Measurements from ENCODE around the gene G6PD.
"Not testable (repeated sequence)": the region's sequence is repeated elsewhere in the genome, so short reads cannot be mapped to it uniquely, and the experiment has no call there.

Gene G6PD

DNA sequence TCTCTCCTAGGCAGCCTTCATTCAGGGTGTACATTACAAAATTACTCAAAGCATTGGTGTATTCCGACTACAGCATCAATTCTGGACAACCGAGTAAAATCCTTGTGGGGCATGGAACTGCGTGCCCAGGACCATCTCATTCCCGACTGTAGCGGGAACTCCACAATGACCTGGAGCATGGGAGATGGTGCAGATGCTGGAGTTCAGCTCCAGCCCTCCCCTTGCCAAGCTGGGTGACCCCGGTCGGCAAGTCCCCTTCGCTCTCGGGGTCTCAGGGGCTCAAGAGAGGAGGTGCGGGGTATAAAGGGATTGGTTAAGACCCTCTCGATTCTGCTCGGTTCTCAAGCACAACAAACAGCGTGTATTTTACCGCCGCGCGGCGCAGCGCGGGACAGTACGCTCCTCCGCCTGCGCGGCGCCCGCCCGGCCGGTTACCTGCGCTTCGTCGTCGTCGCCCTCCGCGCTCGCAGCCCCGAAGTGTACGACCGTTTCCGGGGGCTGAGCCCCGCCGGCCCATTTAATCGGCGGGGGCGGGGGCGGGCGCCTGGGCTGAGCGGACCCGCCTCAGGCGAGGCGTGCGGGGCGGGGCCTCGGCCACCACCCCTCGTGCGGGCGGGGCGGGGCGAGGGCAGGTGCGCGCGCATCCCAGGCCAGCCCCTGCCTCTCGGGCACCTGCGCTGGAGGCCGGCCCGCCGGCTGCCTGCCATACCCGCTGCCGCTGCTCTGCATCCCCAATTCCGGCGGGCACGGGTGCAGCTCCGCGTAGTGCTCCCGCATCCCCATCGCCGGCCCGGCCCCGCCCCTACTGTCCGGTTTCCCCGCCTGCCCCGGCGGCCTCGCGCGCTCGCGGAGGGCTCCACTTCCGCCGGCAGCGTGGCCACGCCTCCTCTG lies at the start of gene G6PD:
TSS of gene G6PD (minus strand) at position 493 of the 891 bp plus-strand sequence. CDS start 691 bp downstream, outside the sequence.
- H3K4me3 ChIP-seq (ENCODE audit: low read depth, low read length), result peak within 1 kb of the TSS; percentile 74

- no peak overlapping the region for H3K4me3 ChIP-seq (ENCODE audit: low read depth, low read length)
Observed at GRCh38 chrX:154595559-154596249, 49.1 kb upstream of the G6PD start.

DNA sequence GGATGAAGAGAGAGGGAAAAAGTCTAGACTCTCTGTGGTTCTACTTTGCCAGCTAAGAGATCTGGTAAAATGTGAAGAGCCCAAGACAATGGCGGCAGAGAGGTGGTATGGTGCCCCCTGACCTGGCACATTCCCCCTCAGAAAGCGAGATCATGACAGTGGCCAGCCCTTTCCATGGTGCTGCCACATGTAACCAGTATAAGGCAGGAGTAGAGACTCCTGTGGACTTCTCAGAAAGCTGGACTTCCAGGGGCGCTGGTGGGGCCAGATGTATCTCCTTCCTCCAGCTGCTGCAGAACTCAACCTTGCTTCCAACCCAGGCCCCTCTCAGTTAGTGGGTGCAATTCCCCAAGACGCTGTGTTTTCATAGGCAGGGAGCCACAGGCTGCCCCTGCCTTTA lies 47.8 kb upstream of the G6PD start:
- no peak overlapping the region for H3K4me3 ChIP-seq (ENCODE audit: low read depth, low read length)

- H3K4me3 ChIP-seq (ENCODE audit: low read depth, low read length), result no peak overlapping the region
Observed at GRCh38 chrX:154593201-154593600, 46.6 kb upstream of the G6PD start.

GRCh38 chrX:154592505-154592904 lies 45.9 kb upstream of the G6PD start:
- no peak overlapping the region for H3K4me3 ChIP-seq (ENCODE audit: low read depth, low read length)

GRCh38 chrX:154590415-154590814 lies 43.8 kb upstream of the G6PD start:
- H3K4me3 ChIP-seq (ENCODE audit: low read depth, low read length), result not testable (repeated sequence)

DNA sequence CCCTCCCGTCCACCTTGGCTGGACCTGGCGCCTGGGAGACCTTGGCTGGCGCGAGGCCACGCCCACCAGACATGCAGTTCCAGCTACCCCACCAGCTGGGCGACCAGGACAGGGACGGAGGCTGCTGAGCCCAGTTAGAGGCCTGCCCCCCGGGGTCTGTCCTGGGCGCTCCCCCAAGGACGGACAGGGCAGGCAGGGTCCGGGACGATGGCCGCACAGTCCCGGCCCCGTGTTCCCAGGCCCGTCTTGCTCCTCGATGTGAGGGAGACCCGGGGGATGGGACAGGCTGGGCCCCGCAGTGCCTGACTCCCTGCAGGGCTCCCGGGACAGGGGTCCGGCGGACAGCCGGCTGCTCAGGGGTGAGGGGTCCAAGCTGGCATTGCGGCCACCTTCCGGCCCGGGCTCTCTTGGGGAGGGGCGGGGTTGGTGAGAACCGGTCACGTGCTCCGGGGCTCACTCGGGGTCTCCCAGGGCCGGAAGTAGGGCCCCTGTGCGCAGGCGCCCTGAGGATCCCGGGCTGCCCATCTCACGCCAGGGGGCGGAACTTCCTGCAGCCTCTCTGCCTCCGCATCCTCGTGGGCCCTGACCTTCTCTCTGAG lies 38.0 kb upstream of the G6PD start, which contains the start of gene CTAG1A:
TSS of gene CTAG1A (plus strand) at position 549 of the 599 bp plus-strand sequence. CDS start 74 bp downstream, outside the sequence.
- not testable (repeated sequence) for H3K4me3 ChIP-seq (ENCODE audit: low read depth, low read length)

DNA sequence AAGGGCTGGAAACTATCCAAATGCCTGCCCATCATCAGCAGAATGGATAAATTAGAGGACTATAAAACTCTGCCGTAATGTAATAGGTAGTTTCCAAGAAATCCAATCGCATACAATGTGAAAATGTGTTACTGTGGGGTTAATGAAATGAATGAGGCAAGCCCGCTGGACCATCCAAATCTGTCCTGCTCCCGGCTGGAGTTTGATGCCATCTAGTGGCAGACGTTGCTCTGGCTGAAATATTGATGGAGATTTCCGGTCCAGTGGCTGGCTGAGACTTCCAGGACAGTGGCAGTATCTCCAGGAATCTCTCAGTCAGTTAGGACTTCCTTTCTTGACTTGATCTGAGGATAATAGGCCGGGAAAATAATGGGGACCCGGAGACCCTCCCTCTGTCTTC lies 36.3 kb upstream of the G6PD start:
- not testable (repeated sequence) for H3K4me3 ChIP-seq (ENCODE audit: low read depth, low read length)

DNA sequence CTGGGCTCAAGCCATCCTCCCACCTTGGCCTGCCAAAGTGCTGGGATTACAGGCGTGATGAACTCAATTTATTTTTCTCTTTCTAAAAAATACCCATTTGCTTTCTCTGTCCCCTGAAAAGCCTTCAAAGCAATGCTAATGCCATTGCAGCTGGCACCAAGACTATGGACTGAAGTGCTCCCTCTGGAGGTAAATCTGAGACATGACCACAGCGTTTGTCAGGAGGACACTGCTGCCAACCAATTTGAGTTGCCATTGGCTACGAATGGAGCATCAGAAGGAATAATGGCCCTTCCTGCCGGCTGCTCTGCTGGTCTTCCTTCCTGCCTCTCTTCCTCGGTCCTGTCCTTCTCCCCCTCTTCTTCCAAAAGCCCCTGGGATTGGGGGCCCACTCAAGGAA lies 28.4 kb upstream of the G6PD start:
- not testable (repeated sequence) for H3K4me3 ChIP-seq (ENCODE audit: low read depth, low read length)

DNA sequence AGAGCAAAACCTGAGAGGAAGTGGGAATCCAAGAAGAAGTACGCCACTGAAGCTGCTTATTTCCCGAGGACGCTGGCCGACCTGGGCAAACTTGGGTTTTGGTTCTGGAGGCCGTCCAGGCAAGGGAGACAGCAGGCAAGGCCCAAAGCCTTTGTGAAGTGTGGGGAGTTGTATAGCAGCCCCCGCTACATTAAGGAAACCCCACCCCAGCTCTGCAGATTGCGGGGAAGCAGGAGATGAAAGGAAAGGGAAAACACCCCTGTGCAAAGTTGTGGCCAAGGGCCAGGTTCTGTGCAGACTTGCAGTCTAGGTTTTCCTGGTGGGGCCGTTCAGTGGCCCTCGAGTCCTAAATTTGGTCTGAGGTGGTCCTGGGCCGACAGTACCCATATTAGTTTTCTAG lies 26.4 kb upstream of the G6PD start:
- not testable (repeated sequence) for H3K4me3 ChIP-seq (ENCODE audit: low read depth, low read length)

DNA sequence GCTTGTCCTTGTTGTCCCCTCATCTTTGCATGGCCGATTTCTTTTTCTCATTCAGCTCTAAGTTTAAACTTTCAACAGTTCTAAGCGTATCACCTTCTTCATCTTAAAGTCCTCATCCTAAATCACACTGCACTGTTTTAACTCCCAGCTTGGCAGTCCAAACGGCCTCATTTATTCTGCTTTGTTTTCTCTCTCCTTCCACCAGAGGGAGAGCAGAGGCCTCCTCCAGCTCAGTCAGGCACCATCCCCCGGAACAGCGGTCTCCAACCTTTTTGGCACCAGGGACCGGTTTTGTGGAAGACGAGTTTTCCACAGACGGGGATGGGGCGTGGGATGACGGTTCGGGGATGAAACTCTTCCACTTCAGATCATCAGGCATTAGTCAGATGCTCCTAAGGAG lies 23.7 kb upstream of the G6PD start:
- H3K4me3 ChIP-seq (ENCODE audit: low read depth, low read length), result not testable (repeated sequence)

DNA sequence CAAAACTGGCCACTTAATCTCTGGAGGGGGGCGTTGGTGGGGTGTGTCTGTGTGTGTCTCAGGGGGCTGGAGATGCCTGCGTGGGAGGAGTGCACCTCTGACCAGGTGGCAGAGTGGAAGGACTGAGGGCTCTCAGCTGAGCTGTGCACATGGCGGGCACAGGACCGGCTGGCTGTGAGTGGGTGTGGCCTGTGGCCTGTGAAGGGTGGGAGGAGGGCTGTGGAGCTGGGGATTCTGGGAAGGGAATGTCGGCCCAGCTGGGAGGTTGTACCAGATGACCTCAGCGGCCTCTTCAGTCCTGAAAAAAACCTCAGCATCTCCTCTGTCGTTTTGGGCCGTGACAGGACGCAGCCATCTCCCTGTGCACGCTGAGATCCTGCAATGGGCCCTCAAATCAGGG lies 15.6 kb upstream of the G6PD start:
- not testable (repeated sequence) for H3K4me3 ChIP-seq (ENCODE audit: low read depth, low read length)

DNA sequence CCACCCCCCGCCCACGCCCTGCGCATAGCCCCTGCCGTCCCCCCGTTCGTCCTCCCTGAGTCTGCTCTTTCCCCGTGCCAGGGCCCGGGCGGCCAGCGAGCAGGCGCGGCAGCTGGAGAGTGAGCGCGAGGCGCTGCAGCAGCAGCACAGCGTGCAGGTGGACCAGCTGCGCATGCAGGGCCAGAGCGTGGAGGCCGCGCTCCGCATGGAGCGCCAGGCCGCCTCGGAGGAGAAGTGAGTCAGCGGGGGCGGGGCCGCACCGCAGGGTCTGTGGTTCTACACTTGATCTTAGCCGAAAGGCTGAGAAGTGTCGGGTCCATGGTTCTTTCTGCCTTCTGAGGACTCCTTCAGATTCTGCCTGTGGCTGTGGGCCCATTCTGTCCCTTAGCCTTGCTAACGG lies 13.7 kb upstream of the G6PD start:
- not testable (repeated sequence) for H3K4me3 ChIP-seq (ENCODE audit: low read depth, low read length)

DNA sequence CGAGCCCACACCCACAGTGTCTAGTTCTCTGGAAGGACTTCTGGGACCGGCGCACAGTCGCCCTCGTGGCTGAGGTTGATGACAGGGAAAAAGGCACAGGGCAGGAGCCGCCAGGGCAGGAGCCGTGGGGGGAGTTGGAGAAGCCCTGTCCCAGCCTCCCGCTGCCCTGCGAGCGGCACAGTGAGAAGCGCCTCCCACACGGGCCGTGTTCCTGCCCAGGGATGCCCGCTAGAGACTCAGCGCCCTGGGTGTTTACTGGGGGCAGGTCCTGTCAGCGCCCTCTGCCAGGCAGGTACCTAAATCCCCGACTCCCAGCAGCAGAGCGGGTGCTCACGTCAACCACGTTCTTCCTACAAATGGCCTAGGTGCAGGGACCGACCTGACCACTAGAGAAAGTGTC lies 12.2 kb upstream of the G6PD start:
- H3K4me3 ChIP-seq (ENCODE audit: low read depth, low read length), result not testable (repeated sequence)

- not testable (repeated sequence) for H3K4me3 ChIP-seq (ENCODE audit: low read depth, low read length)
Observed at GRCh38 chrX:154558060-154558690, 11.5 kb upstream of the G6PD start.

GRCh38 chrX:154552112-154552806 lies 5.6 kb upstream of the G6PD start:
- not testable (repeated sequence) for H3K4me3 ChIP-seq (ENCODE audit: low read depth, low read length)

DNA sequence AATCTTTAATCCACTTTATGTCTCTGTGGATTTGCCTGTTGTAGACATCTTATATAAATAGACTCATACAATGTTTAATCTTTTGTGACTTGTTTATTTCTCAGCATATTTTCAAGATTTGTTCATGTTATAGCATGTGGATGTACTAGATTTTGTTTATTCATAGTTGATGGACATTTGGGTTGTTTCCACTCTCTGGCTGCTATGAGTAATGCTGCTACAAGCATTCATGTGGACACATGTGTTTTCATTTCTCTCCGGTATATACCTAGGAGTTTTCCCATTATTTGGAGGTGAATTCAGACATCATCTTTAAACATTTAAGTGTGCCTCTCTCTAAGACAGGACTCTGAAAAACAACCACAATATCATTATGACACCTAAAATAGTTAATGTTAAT lies 3.1 kb upstream of the G6PD start:
- H3K4me3 ChIP-seq (ENCODE audit: low read depth, low read length), result no peak overlapping the region

GRCh38 chrX:154548028-154548316 lies 1.3 kb upstream of the G6PD start:
- peak overlapping the region; percentile 74 for H3K4me3 ChIP-seq (ENCODE audit: low read depth, low read length)

DNA sequence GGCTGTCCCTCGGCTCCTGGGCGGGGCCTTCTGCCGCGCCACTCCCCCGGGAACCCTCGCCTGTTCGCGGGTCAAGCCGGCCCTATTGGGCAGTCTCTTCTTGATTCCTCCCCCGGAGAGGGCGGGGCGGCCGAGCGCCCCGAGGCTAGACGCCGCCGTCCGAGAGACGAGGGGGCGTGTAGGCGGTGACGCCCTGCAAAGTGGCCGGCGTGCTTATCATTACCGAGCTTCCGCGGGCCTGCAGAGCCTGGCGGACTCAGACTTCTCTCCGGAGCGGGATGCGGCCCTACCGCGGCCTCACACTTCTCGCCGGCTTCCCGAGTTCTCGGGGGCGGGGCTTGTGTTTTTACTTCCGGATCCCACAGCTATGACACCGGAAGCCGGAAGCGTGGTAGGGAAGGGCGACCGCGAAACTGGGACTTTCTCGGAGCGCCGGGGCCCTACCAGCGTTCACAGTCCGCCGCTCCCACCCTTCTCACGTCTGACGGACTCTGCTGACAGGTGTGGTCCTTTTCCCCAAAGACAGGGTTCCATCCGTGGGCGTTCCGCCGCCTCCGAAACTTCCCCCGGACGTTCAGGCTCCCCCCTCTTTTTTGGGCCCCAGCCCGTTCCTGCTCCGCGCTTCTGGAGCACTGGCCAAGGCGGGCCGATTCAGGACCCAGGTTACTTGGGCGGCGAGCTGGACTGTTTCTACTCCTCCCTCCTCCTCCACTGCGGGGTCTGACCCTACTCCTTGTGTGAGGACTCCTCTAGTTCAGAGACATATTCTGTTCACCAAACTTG lies 790 bp upstream of the G6PD start, which contains the start of gene IKBKG:
TSS of gene IKBKG (plus strand) at position 376 of the 783 bp plus-strand sequence. CDS start 4,383 bp downstream, outside the sequence.
- H3K4me3 ChIP-seq (ENCODE audit: low read depth, low read length), result peak within 1 kb of the TSS; percentile 74
